Caco-2 (cell line): ENCODE data around the gene MKLN1. TPM values are rescaled to one million over a fixed set of nuclear protein-coding genes. Genes with fewer than 3 reads are reported as not detected.
"Not testable (repeated sequence)": the region's sequence is repeated elsewhere in the genome, so short reads cannot be mapped to it uniquely, and the experiment has no call there.

ENCODE experiments used
- BruUV-seq: library from RNA; stranded (reverse); fragments of 400-500 nt; replicated peaks from 2 replicates; lab custom pipeline; 2021; lab: Mats Ljungman, UMichigan
- CTCF ChIA-PET: fragments of 300-600 bp; sonication (Branson Sonifier 250); formaldehyde crosslinking; loops from one replicate; lab custom pipeline; 2022; ENCODE audit warnings: antibody characterized with exemption; lab: Charles Lee
- POLR2A ChIA-PET: fragments of 300-600 bp; sonication (Branson Sonifier 250); formaldehyde crosslinking; loops from one replicate; lab custom pipeline; 2022; ENCODE audit warnings: antibody characterized with exemption; lab: Charles Lee
- DNase-seq, 2 experiments: peaks; one replicate each; pipeline versions ENCODE4 v3.0.0 to v3.0.0-alpha.2; 2020 to 2022
- H3K27me3 ChIP-seq: replicated peaks from 2 replicates; pipeline ENCODE4 v1.6.0; 2011; ENCODE audit warnings: low read length; ENCODE audit not compliant: control insufficient read depth, insufficient read depth
- H3K36me3 ChIP-seq: 2 replicates; pipeline ENCODE4 v1.5.1; 2011; ENCODE audit warnings: low read length; ENCODE audit not compliant: control insufficient read depth, insufficient read depth
- H3K4me1 ChIP-seq: fragments of 250-450 bp; sonication (Bioruptor Pico); 2 replicates; pipeline ENCODE4 v1.5.1; 2020; ENCODE audit warnings: mild to moderate bottlenecking
- H3K4me3 ChIP-seq: 2 replicates; pipeline ENCODE4 v1.5.1; 2011; ENCODE audit warnings: low read depth, mild to moderate bottlenecking, control low read depth, low read length
- H3K9me3 ChIP-seq: fragments of 250-450 bp; sonication (Bioruptor Pico); 2 replicates; pipeline ENCODE4 v1.5.1; 2020; ENCODE audit warnings: mild to moderate bottlenecking, moderate library complexity
- H3K27ac Mint-ChIP-seq: one replicate; pipeline ENCODE4 v1.8.0; 2022; ENCODE audit warnings: mixed read lengths; ENCODE audit not compliant: unreplicated experiment
- H3K27me3 Mint-ChIP-seq: one replicate; pipeline ENCODE4 v1.8.0; 2022; ENCODE audit warnings: mixed read lengths; ENCODE audit not compliant: insufficient read depth, unreplicated experiment
- H3K36me3 Mint-ChIP-seq: one replicate; pipeline ENCODE4 v1.8.0; 2022; ENCODE audit warnings: mild to moderate bottlenecking, mixed read lengths; ENCODE audit not compliant: insufficient read depth, unreplicated experiment
- H3K4me1 Mint-ChIP-seq: one replicate; pipeline ENCODE4 v1.8.0; 2022; ENCODE audit warnings: low read depth, mixed read lengths; ENCODE audit not compliant: unreplicated experiment
- H3K4me3 Mint-ChIP-seq: one replicate; pipeline ENCODE4 v1.8.0; 2022; ENCODE audit warnings: mild to moderate bottlenecking, moderate library complexity, mixed read lengths; ENCODE audit not compliant: unreplicated experiment
- H3K9me3 Mint-ChIP-seq: one replicate; pipeline ENCODE4 v1.8.0; 2022; ENCODE audit warnings: mixed read lengths; ENCODE audit not compliant: unreplicated experiment
- intact Hi-C: fragments of 100-400 bp; cut with micrococcal nuclease; formaldehyde crosslinking; loops from one replicate; pipeline ENCODE4 v1.10.0; 2022; ENCODE audit not compliant: unreplicated experiment
- total RNA-seq: library from RNA; stranded (reverse); gene quantifications from 2 replicates; pipeline ENCODE4 v1.2.3, GENCODE V29; 2022
- TF ChIP-seq, protein P1 (sequence below), 2 experiments: fragments of 200-600 bp in 1 of 2; IDR thresholded peaks; 1 replicate in 1 of 2; 2 replicates in 1 of 2; pipeline versions ENCODE4 v1.5.1 to v1.8.0; 2011 to 2022; ENCODE audit warnings: antibody characterized with exemption in 1 of 2, control low read depth in 1 of 2, inconsistent platforms in 1 of 2, low read depth in 1 of 2, low read length in 1 of 2, mild to moderate bottlenecking in 1 of 2, moderate library complexity in 1 of 2; ENCODE audit not compliant: insufficient read depth in 1 of 2, severe bottlenecking in 1 of 2, unreplicated experiment in 1 of 2

The MKLN1 gene
- total RNA-seq, 1 experiment from 2014 or later = 55.6 TPM

DNA sequence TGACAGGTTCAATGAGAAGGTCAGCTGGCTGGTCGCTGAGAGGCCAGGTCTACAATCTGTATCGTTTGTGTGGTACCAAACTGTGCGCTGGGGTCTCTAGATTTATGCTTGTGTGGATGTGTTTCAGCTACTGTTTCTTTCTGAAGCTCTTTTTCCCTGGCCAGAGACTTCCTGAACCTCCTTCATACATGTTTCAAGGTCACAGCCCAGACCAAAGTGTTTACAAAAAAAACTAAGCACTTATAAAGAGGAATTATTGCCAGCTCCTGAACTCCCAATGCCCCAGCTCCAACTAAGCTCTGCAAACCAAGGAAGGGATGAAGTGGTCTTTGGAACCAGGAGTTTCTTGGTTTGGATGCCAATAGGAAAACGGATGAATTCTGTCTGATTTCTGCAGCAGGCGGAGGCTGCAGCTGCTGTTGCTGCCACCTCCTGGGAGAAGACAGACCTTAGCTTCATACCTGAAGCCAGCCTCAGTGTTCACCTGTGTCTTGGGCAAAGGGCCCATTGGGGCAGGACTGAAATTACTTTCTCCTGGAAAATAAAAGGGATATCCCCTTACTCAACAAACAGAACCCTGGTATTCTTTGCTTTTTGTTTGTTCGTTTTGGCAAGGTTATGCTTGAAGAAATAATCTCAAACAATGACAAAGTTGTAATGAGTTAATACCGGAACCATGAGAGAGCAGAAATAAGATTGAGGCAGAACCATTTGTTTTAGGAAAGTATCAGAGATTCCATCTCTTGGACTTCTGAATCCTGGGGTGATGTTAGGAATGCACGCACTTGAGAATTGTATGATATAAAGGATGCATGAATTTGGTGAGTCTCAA is 24.6 kb upstream of the MKLN1 start:
- no peaks in the 10 kb centered on the region for H3K4me1 ChIP-seq
- no peaks in the 10 kb centered on the region for H3K36me3 ChIP-seq
- no peaks in the 10 kb centered on the region for H3K27me3 ChIP-seq
- Mint-ChIP-seq H3K27me3 (no peaks in the 10 kb centered on the region), H3K4me3 (no peak overlapping the region), H3K9me3 (peaks cover 18% of the 10 kb centered on the region), H3K36me3 (no peaks in the 10 kb centered on the region), H3K4me1 (peaks cover 10% of the 10 kb centered on the region), H3K27ac (no peak overlapping the region)
- POLR2A ChIA-PET = no interaction called here
- CTCF ChIA-PET = interaction anchor here (0.6 to 1.3 kb wide), 7 partner anchors 21 to 250 kb away, joined by 3 to 8 read pairs (median 3); no protein-coding TSS in a partner anchor
- intact Hi-C loops = loop anchor here (1.0 kb wide), 1 partner anchor 234 kb away; no protein-coding TSS in a partner anchor
- peaks cover 21% of the 10 kb centered on the region for H3K9me3 ChIP-seq
- TF ChIP-seq, protein P1, sequence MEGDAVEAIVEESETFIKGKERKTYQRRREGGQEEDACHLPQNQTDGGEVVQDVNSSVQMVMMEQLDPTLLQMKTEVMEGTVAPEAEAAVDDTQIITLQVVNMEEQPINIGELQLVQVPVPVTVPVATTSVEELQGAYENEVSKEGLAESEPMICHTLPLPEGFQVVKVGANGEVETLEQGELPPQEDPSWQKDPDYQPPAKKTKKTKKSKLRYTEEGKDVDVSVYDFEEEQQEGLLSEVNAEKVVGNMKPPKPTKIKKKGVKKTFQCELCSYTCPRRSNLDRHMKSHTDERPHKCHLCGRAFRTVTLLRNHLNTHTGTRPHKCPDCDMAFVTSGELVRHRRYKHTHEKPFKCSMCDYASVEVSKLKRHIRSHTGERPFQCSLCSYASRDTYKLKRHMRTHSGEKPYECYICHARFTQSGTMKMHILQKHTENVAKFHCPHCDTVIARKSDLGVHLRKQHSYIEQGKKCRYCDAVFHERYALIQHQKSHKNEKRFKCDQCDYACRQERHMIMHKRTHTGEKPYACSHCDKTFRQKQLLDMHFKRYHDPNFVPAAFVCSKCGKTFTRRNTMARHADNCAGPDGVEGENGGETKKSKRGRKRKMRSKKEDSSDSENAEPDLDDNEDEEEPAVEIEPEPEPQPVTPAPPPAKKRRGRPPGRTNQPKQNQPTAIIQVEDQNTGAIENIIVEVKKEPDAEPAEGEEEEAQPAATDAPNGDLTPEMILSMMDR (IDR thresholded peaks at IDR 0.05; ENCODE audit: insufficient read depth in 1 of 2, low read depth in 1 of 2, low read length in 1 of 2, severe bottlenecking in 1 of 2, unreplicated experiment in 1 of 2) = peak; percentile 46 to 58
- no peak overlapping the region for H3K4me3 ChIP-seq
- DNase-seq = peak; percentile 47 to 51
- BruUV-seq = no TSS peak

DNA sequence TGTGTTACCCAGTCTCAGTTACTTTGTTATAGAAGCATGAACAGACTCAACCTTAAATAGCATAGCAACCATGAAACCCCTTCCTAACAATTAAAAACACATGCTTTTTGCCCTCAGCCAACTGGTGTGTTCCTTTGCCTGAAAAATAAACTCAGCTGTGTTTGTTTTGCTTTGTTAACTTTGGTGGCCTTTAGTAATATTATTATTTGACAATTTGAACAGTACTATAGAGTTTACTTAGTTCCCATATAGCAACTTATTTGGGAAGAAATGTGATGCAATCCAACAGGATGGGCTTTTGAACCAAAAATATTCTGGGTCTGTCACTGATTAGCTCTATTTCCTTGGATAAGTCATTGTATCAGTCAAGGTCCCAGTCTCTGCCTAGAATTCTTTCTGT is 22.5 kb upstream of the MKLN1 start:
- TF ChIP-seq, protein P1 (IDR thresholded peaks at IDR 0.05; ENCODE audit: insufficient read depth in 1 of 2, low read depth in 1 of 2, low read length in 1 of 2, severe bottlenecking in 1 of 2, unreplicated experiment in 1 of 2) = no peak
- intact Hi-C loops = no loop called here
- H3K4me1 Mint-ChIP-seq = peaks cover 10% of the 10 kb centered on the region
- no peaks in the 10 kb centered on the region for H3K36me3 Mint-ChIP-seq
- H3K9me3 ChIP-seq = peaks cover 27% of the 10 kb centered on the region
- H3K27ac Mint-ChIP-seq = no peak overlapping the region
- no peaks in the 10 kb centered on the region for H3K27me3 ChIP-seq
- ChIA-PET CTCF (no interaction called here), POLR2A (no interaction called here)
- BruUV-seq = no TSS peak
- no peaks in the 10 kb centered on the region for H3K36me3 ChIP-seq
- H3K4me1 ChIP-seq = no peaks in the 10 kb centered on the region
- DNase-seq = no peak
- H3K4me3 ChIP-seq = no peak overlapping the region
- no peaks in the 10 kb centered on the region for H3K27me3 Mint-ChIP-seq
- peaks cover 22% of the 10 kb centered on the region for H3K9me3 Mint-ChIP-seq
- H3K4me3 Mint-ChIP-seq = no peak overlapping the region

DNA sequence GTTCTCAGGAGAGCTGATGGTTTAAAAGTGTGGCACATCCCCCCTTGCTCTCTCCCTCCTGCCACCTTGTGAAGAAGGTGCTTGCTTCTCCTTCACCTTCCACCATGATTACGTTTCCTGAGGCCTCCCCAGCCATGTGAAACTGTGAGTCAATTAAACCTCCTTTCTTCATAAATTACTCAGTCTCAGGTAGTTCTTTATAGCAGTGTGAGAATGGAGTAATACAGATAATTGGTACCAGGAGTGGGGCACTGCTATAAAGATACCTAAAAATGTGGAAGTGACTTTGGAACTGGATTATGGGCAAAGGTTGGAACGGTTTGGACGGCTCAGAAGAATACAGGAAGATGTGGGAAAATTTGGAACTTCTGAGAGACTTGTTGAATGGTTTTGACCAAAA is 21.6 kb upstream of the MKLN1 start:
- peaks cover 22% of the 10 kb centered on the region for H3K9me3 Mint-ChIP-seq
- H3K4me3 ChIP-seq, H3K4me3 Mint-ChIP-seq, DNase-seq, POLR2A ChIA-PET, BruUV-seq, intact Hi-C loops, CTCF ChIA-PET, H3K36me3 ChIP-seq, H3K36me3 Mint-ChIP-seq, H3K27me3 ChIP-seq, H3K27me3 Mint-ChIP-seq, H3K27ac Mint-ChIP-seq, H3K4me1 ChIP-seq, H3K4me1 Mint-ChIP-seq: not testable (repeated sequence)
- H3K9me3 ChIP-seq = peaks cover 28% of the 10 kb centered on the region
